H9 (cell line): Measurements from ENCODE around the gene SPP1. TPM values are rescaled to one million over a fixed set of nuclear protein-coding genes. Genes with fewer than 3 reads are reported as not detected.

Experiments
- DNase-seq: peaks from one replicate; pipeline ENCODE4 v3.0.0-alpha.2; 2017
- H2AFZ ChIP-seq: one replicate; pipeline ENCODE4 v1.6.1; 2013; ENCODE audit warnings: mild to moderate bottlenecking, low read length, control low read depth, moderate library complexity
- H2AK5ac ChIP-seq: 2 replicates; pipeline ENCODE4 v1.6.1; 2013; ENCODE audit warnings: low read length, control low read depth, mixed read lengths; ENCODE audit not compliant: insufficient read length
- H2BK120ac ChIP-seq: one replicate; pipeline ENCODE4 v1.6.1; 2013; ENCODE audit warnings: low read depth, mild to moderate bottlenecking, low read length, control low read depth, inconsistent platforms; ENCODE audit not compliant: poor library complexity, severe bottlenecking
- H2BK12ac ChIP-seq: 2 replicates; pipeline ENCODE4 v1.6.1; 2013; ENCODE audit warnings: low read length, control low read depth, mixed read lengths, low read depth; ENCODE audit not compliant: insufficient read length
- H2BK15ac ChIP-seq: 2 replicates; pipeline ENCODE4 v1.6.1; 2013; ENCODE audit warnings: low read depth, low read length, control low read depth
- H2BK20ac ChIP-seq: one replicate; pipeline ENCODE4 v1.6.1; 2013; ENCODE audit warnings: low read depth, mild to moderate bottlenecking, low read length, control low read depth, inconsistent platforms; ENCODE audit not compliant: poor library complexity, severe bottlenecking
- H2BK5ac ChIP-seq: 2 replicates; pipeline ENCODE4 v1.6.1; 2013; ENCODE audit warnings: low read length, control low read depth, mixed read lengths; ENCODE audit not compliant: insufficient read length
- H3K14ac ChIP-seq: 2 replicates; pipeline ENCODE4 v1.6.1; 2013; ENCODE audit warnings: low read length, control low read depth; ENCODE audit not compliant: insufficient read depth
- H3K18ac ChIP-seq: 2 replicates; pipeline ENCODE4 v1.6.1; 2013; ENCODE audit warnings: low read depth, mild to moderate bottlenecking, mixed read lengths, low read length, control low read depth; ENCODE audit not compliant: insufficient read length
- H3K23ac ChIP-seq: 2 replicates; pipeline ENCODE4 v1.6.1; 2013; ENCODE audit warnings: low read length, control low read depth, mixed read lengths, low read depth; ENCODE audit not compliant: insufficient read length
- H3K23me2 ChIP-seq: 2 replicates; pipeline ENCODE4 v1.6.1; 2013; ENCODE audit warnings: low read depth, mild to moderate bottlenecking, mixed read lengths, low read length, control low read depth; ENCODE audit not compliant: insufficient read length, poor library complexity, severe bottlenecking
- H3K27ac ChIP-seq: 2 replicates; pipeline ENCODE4 v1.5.1; 2013; ENCODE audit warnings: low read length, control low read depth, mixed read lengths, low read depth; ENCODE audit not compliant: insufficient read length
- H3K27me3 ChIP-seq: 2 replicates; pipeline ENCODE4 v1.6.1; 2013; ENCODE audit warnings: low read length, control low read depth, inconsistent platforms; ENCODE audit not compliant: insufficient read depth
- H3K4ac ChIP-seq: 2 replicates; pipeline ENCODE4 v1.6.1; 2013; ENCODE audit warnings: low read depth, mild to moderate bottlenecking, control low read depth, inconsistent platforms, low read length, moderate library complexity
- H3K4me1 ChIP-seq: 2 replicates; pipeline ENCODE4 v1.6.1; 2013; ENCODE audit warnings: low read length, control low read depth, inconsistent platforms; ENCODE audit not compliant: insufficient read depth
- H3K4me2 ChIP-seq: 2 replicates; pipeline ENCODE4 v1.6.1; 2013; ENCODE audit warnings: low read length, control low read depth, mixed read lengths; ENCODE audit not compliant: insufficient read length, insufficient read depth
- H3K56ac ChIP-seq: 2 replicates; pipeline ENCODE4 v1.6.1; 2013; ENCODE audit warnings: low read depth, mild to moderate bottlenecking, mixed read lengths, low read length, control low read depth; ENCODE audit not compliant: insufficient read length
- H3K79me1 ChIP-seq: 2 replicates; pipeline ENCODE4 v1.6.1; 2013; ENCODE audit warnings: low read depth, mild to moderate bottlenecking, moderate library complexity, low read length, control low read depth, inconsistent platforms; ENCODE audit not compliant: insufficient read depth, poor library complexity, severe bottlenecking
- H3K79me2 ChIP-seq: 2 replicates; pipeline ENCODE4 v1.6.1; 2013; ENCODE audit warnings: low read length, control low read depth, inconsistent platforms; ENCODE audit not compliant: insufficient read depth
- H3K9ac ChIP-seq: 2 replicates; pipeline ENCODE4 v1.6.1; 2013; ENCODE audit warnings: low read length, control low read depth, mixed read lengths; ENCODE audit not compliant: insufficient read length; ENCODE audit errors: extremely low read depth
- H3K9me3 ChIP-seq: one replicate; pipeline ENCODE4 v1.6.1; 2013; ENCODE audit warnings: low read depth, low read length, inconsistent platforms; ENCODE audit not compliant: control insufficient read depth
- H3T11ph ChIP-seq: one replicate; pipeline ENCODE4 v1.6.1; 2013; ENCODE audit warnings: mild to moderate bottlenecking, low read length, control low read depth, inconsistent platforms
- H4K20me1 ChIP-seq: one replicate; pipeline ENCODE4 v1.6.1; 2013; ENCODE audit not compliant: control insufficient read depth, insufficient read length, insufficient read depth
- H4K5ac ChIP-seq: 2 replicates; pipeline ENCODE4 v1.6.1; 2013; ENCODE audit warnings: low read depth, mild to moderate bottlenecking, mixed read lengths, low read length, control low read depth; ENCODE audit not compliant: insufficient read length
- H4K8ac ChIP-seq: replicated peaks from 2 replicates; pipeline ENCODE4 v1.6.1; 2013; ENCODE audit warnings: low read length, control low read depth, mixed read lengths, low read depth; ENCODE audit not compliant: insufficient read length
- H4K91ac ChIP-seq: 2 replicates; pipeline ENCODE4 v1.6.1; 2013; ENCODE audit warnings: low read depth, mild to moderate bottlenecking, moderate library complexity, mixed read lengths, low read length, control low read depth; ENCODE audit not compliant: insufficient read length
- H3K27ac Mint-ChIP-seq, 3 experiments: 2 replicates in 2 of 3; 3 replicates in 1 of 3; pipeline ENCODE4 v1.8.0; 2020 to 2021; ENCODE audit warnings: mixed read lengths in 3 of 3, mild to moderate bottlenecking in 1 of 3, moderate library complexity in 1 of 3
- H3K27me3 Mint-ChIP-seq: 2 replicates; pipeline ENCODE4 v1.8.0; 2021; ENCODE audit warnings: low read depth, mild to moderate bottlenecking, moderate library complexity, mixed read lengths
- H3K36me3 Mint-ChIP-seq, 3 experiments: 2 replicates in 2 of 3; 3 replicates in 1 of 3; pipeline ENCODE4 v1.8.0; 2020 to 2021; ENCODE audit warnings: low read depth in 3 of 3, mixed read lengths in 3 of 3; ENCODE audit not compliant: insufficient read depth in 1 of 3
- H3K4me1 Mint-ChIP-seq, 2 experiments: 2 replicates each; pipeline ENCODE4 v1.8.0; 2020; ENCODE audit warnings: mixed read lengths in 2 of 2
- H3K4me3 Mint-ChIP-seq, 2 experiments: 2 replicates in 1 of 2; 3 replicates in 1 of 2; pipeline ENCODE4 v1.8.0; 2020 to 2021; ENCODE audit warnings: mild to moderate bottlenecking in 2 of 2, mixed read lengths in 2 of 2, moderate library complexity in 1 of 2
- H3K9me3 Mint-ChIP-seq, 2 experiments: 2 replicates in 1 of 2; 3 replicates in 1 of 2; pipeline ENCODE4 v1.8.0; 2020; ENCODE audit warnings: mild to moderate bottlenecking in 2 of 2, mixed read lengths in 2 of 2, moderate library complexity in 1 of 2
- WGBS: extraction: QIAGEN DNeasy Blood & Tissue Kit; methylation state at CpG from one replicate; pipeline ENCODE4 v1.1.7; 2013; ENCODE audit warnings: missing lambda C conversion rate, low lambda C conversion rate, mixed read lengths; ENCODE audit not compliant: insufficient read length; ENCODE audit errors: extremely low coverage; 5-methylcytosine and 5-hydroxymethylcytosine counted together
- total RNA-seq: library from RNA; stranded (reverse); gene quantifications from 2 replicates; pipeline ENCODE4 v1.2.1, GENCODE V29; 2021
- TF ChIP-seq, protein P1 (sequence below): fragments of 200-600 bp; sonication (generic); conservative IDR thresholded peaks from 3 replicates; pipeline ENCODE4 v1.8.0; 2021; ENCODE audit warnings: antibody characterized with exemption, mild to moderate bottlenecking

Gene SPP1
- total RNA-seq, 1 experiment from 2014 or later, result 13.2 TPM

DNA sequence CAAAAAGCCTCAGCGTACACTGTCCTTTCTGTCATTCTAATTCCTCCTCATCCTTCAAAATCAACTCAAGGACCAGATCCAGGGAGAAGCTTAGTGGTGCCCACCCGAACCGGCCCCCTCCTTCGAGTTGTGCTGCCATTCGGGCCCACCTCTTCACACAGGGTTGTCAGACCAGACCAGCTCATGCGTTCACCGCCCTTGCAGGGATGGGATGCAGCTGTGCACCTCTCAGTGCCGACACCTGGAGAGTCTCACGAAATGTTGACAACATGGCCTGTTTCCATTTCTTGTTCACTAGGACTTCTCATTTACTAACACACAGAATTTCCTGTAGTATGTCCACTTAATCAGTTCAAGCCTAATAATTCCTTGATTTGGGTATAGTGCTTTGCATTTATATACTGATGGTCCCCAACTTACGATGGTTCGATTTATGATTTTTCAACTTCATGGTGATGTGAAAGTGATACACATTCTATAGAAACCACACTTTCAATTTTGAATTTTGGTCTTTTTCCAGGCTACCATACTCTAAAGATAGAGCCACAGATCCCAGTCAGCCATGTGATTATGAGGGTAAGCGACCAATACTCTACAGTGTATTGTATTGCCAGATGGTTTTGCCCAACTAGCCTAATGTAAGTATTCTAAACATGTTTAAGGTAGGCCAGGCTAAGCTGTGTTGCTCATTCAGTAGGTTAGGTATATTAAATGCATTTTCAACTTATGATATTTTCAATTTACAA is 55.2 kb downstream of the SPP1 start:
- Mint-ChIP-seq H3K9me3 (peaks cover 8% of the 10 kb centered on the region in 2 experiments), H3K36me3 (peaks cover 29 to 60% (median 59%) of the 10 kb centered on the region in 3 experiments), H3K27me3 (peaks cover under 1% of the 10 kb centered on the region; the same call in 1 of the 2 replicates), H3K27ac (peak overlapping the region in 1 of 3 experiments; percentile 49; a peak in 2 of 7 replicates), H3K4me3 (no peak overlapping the region), H3K4me1 (peaks cover 0 to 7% of the 10 kb centered on the region in 2 experiments; a peak in 2 of 4 replicates)
- no peaks in the 10 kb centered on the region for H4K20me1 ChIP-seq
- TF ChIP-seq, protein P1, sequence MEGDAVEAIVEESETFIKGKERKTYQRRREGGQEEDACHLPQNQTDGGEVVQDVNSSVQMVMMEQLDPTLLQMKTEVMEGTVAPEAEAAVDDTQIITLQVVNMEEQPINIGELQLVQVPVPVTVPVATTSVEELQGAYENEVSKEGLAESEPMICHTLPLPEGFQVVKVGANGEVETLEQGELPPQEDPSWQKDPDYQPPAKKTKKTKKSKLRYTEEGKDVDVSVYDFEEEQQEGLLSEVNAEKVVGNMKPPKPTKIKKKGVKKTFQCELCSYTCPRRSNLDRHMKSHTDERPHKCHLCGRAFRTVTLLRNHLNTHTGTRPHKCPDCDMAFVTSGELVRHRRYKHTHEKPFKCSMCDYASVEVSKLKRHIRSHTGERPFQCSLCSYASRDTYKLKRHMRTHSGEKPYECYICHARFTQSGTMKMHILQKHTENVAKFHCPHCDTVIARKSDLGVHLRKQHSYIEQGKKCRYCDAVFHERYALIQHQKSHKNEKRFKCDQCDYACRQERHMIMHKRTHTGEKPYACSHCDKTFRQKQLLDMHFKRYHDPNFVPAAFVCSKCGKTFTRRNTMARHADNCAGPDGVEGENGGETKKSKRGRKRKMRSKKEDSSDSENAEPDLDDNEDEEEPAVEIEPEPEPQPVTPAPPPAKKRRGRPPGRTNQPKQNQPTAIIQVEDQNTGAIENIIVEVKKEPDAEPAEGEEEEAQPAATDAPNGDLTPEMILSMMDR, result no peak
- H4K8ac ChIP-seq, result no peak overlapping the region
- no peaks in the 10 kb centered on the region for H3K79me1 ChIP-seq
- H2AK5ac ChIP-seq, result no peak overlapping the region
- no peak overlapping the region for H4K91ac ChIP-seq
- H3K9me3 ChIP-seq, result peaks cover under 1% of the 10 kb centered on the region
- H3K23me2 ChIP-seq, result no peaks in the 10 kb centered on the region
- H2BK12ac ChIP-seq, result no peak overlapping the region
- no peak overlapping the region for H3K56ac ChIP-seq
- H3K14ac ChIP-seq, result no peak overlapping the region
- H2BK5ac ChIP-seq, result no peak overlapping the region
- no peak overlapping the region for H3K23ac ChIP-seq
- no peak overlapping the region for H3K27ac ChIP-seq
- H3K4me2 ChIP-seq, result no peak overlapping the region
- H3K79me2 ChIP-seq, result no peaks in the 10 kb centered on the region
- H2BK120ac ChIP-seq, result no peak overlapping the region
- no peak overlapping the region for H3K18ac ChIP-seq
- no CpG with 5 or more reads among the region's 12 CpGs for WGBS
- no peak overlapping the region for H2BK20ac ChIP-seq
- no peaks in the 10 kb centered on the region for H3K27me3 ChIP-seq
- H2BK15ac ChIP-seq, result no peak overlapping the region
- H2AFZ ChIP-seq, result no peak overlapping the region
- H3T11ph ChIP-seq, result no peak overlapping the region
- no peaks in the 10 kb centered on the region for H3K4me1 ChIP-seq
- H4K5ac ChIP-seq, result no peak overlapping the region
- DNase-seq, result no peak
- H3K4ac ChIP-seq, result no peak overlapping the region
- H3K9ac ChIP-seq, result no peak overlapping the region

Other genes starting within 250 kb of the SPP1 start
- gene IBSP, start 176.2 kb upstream of the SPP1 start, total RNA-seq, result not detected in 2 replicates
- gene MEPE, start 142.7 kb upstream of the SPP1 start, total RNA-seq, result not detected in 2 replicates
- 35.7 and 38.4 TPM in 2 replicates for gene PKD2, start 31.9 kb downstream of the SPP1 start, total RNA-seq
- 1.5 and 1.7 TPM in 2 replicates for gene ABCG2, start 182.9 kb downstream of the SPP1 start, total RNA-seq